Epithelial cell of esophagus (primary cell): ENCODE results near the gene DOHH.

ENCODE experiments used
- DNase-seq: peaks from one replicate; pipeline ENCODE4 v3.0.0; 2010; ENCODE audit warnings: low read depth
- H3K4me3 ChIP-seq: 2 replicates; pipeline ENCODE4 v1.5.1; 2011; ENCODE audit warnings: mild to moderate bottlenecking, low read length, control low read depth
- TF ChIP-seq, protein P1 (sequence below): IDR thresholded peaks from 2 replicates; pipeline ENCODE4 v1.5.1; 2011; ENCODE audit warnings: low read depth, mild to moderate bottlenecking, low read length, control low read depth, inconsistent platforms; ENCODE audit not compliant: insufficient read depth; ENCODE audit errors: missing control alignments

DOHH gene

DNA sequence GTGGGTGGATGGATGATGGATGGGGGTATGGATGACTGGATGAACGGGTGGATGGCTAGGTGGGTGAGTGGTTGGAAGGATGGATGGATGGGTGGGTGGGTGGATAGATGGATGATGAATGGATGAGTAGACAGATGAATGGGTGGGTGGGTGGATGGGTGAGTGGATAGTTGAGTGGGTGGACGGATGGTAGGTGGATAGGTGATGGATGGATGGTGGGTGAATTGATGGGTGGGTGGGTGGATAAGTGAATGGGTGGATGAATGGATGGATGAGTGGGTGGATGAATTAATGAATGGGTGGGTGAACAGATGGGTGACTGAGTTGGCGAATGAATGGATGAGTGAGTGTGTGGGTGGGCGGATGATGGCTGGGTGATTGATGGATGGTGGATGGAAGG, 25.0 kb downstream of the DOHH start:
- TF ChIP-seq, protein P1, sequence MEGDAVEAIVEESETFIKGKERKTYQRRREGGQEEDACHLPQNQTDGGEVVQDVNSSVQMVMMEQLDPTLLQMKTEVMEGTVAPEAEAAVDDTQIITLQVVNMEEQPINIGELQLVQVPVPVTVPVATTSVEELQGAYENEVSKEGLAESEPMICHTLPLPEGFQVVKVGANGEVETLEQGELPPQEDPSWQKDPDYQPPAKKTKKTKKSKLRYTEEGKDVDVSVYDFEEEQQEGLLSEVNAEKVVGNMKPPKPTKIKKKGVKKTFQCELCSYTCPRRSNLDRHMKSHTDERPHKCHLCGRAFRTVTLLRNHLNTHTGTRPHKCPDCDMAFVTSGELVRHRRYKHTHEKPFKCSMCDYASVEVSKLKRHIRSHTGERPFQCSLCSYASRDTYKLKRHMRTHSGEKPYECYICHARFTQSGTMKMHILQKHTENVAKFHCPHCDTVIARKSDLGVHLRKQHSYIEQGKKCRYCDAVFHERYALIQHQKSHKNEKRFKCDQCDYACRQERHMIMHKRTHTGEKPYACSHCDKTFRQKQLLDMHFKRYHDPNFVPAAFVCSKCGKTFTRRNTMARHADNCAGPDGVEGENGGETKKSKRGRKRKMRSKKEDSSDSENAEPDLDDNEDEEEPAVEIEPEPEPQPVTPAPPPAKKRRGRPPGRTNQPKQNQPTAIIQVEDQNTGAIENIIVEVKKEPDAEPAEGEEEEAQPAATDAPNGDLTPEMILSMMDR, result no peak
- no peak overlapping the region for H3K4me3 ChIP-seq
- no peak for DNase-seq

DNA sequence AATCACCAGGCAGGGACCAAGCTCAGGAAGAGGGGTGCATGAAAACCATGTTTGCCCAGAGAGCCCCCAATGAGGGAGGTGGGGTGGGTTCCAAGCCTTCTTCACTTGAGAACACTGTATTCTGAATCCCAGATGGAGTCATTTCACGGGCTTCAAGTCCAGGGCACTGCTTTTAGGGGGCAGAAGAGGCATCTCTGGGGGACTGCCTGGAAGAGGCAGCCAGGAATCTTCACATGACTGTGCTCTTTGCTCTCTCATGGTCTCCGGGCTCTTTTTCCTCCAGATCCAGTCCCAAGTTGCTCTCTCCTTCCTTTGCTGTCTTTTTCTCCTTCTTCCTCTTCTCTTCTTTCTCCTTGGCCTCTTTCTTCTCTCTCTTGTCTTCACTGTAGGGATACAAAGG, 25.9 kb downstream of the DOHH start:
- no peak overlapping the region for H3K4me3 ChIP-seq
- DNase-seq, result no peak
- TF ChIP-seq, protein P1, result no peak

DNA sequence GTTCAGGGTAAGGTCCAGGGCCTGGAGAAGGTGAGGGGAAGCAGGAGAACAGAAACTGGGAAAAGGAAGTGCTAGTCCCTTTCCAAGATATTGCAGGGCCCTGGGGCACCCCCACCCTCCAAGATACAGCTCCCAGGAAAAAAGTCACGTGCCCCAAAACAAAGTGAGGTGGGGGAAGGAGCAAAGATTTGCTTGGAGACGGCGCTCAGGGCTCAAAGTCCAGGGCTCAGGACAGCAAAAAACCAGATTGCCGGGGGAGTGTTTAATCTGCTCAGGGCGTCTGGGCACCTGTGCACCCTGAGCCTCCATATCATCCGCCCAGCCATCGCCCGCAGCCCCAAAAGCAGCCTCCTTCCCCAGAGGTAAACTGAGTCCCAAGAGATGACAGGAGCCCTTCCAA, 26.5 kb downstream of the DOHH start:
- no peak for DNase-seq
- TF ChIP-seq, protein P1, result no peak
- H3K4me3 ChIP-seq, result no peak overlapping the region

DNA sequence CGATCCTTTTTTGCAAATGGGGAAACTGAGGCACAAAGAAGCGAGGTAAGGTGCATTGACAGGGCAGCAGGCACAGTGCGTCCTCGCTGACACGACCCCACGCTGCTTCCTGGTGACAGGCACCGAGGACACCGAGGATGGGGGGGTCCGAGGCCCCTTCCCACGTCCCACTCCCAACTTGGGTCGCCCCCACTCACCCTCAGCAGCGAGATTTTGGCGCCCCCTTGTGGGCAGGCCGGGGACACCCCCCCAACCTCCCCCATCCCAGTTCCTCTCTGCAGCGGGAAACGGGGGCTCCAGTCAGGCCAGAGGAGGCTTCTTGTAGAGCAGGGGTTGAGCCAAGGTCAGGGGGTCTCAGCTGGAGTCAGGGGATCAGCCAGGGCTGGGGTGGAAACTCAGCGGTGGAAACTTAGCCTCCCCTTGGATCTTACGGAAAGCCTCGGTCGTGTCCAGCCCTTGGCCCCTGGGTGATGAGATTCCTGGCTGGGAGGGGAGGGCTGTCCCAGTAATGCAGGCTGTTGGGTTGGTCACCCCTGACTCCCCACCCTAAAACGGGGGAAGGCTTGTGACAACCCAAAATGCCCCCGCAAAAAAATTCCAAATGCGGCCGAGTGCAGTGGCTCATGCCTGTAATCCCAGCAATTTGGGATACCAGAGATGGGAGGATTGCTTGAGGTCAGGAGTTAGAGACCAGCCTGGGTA, 28.4 kb downstream of the DOHH start:
- no peak overlapping the region for H3K4me3 ChIP-seq
- TF ChIP-seq, protein P1, result peak; percentile 79
- no peak for DNase-seq

DNA sequence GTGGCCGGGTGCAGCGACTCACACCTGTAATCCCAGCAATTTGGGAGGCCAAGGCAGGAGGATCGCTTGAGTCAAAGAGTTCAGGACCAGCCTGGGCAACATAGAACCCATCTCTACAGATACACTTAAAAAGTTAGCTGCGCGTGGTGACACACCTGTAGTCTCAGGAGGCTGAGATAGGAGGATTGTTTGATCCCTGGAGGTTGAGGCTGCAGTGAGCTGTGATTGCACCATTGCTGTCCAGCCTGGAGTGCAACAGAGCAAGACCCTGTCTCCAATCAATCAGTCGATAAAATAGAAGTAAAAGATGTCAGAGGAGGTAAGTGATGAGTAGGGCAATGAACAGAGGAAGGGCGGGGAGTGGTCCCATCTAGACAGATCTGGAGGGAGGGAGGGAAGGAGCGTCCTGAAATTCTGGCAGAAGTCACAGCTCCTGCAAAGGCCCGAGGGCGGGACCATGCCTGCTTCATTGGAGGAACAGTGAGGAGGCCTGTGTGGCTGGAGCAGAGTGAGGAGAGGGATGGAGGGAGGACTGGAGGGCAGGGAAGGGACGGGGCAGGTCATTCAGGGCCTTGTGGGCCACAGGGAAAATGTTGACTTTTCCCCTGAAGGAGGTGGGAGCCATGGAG, 29.9 kb downstream of the DOHH start:
- DNase-seq, result no peak
- TF ChIP-seq, protein P1, result no peak
- no peak overlapping the region for H3K4me3 ChIP-seq

DNA sequence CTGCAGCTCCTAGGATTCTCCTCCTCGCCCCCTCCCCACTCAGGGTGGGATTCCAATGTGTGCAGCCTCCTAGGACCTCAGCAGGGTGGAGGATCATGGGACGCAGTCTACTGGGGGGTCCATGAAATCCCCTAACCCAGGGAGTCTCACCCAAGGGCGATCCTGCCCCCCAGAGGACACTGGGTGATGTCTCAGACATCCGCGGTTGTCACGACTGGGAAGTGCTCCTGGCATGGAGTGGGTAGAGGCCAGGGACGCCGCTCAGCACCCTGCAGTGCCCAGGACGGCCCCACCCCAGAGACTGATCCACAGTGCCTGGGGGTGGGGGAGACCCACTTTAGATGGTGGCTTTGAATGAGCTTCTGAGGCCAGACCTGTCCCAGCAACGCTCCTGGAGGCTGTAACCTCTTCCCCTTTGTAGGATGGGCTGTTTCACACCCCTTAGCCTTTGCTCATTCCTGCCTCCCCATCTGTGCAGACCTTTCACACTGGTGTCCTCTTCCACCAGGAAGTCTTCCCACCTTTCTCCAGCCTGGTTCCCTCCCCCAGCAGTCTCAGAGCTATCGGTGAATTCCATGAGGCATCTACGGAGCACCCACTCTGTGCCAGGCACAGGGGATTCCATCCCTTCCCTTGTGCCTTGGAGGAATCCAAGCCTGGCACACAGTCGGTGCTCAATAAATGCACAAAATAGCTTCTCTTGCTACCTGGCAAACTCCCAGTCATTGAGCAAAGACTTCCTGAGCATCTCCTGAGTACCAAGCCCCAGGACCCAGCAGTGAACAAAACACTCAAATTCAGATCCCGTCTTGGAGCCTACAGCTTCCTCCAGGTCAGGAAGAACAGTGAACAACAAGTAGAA, 30.6 kb downstream of the DOHH start:
- TF ChIP-seq, protein P1, result no peak
- H3K4me3 ChIP-seq, result no peak overlapping the region
- no peak for DNase-seq
